GM21529 (cell line): Measurements from ENCODE around the gene TMEM117.

ENCODE experiments used
- ATAC-seq: cut with Tn5 transposase; IDR thresholded peaks from one replicate; pipeline ENCODE4 v1.9.1; 2021; ENCODE audit not compliant: unreplicated experiment

The TMEM117 gene

GRCh38 chr12:43951286-43951685, 115.4 kb downstream of the TMEM117 start:
- ATAC-seq, result no peak

- peak; percentile 99 for ATAC-seq
These were observed 122.0 kb downstream of the TMEM117 start for GRCh38 chr12:43957732-43958372.

- ATAC-seq, result no peak
These were observed 128.2 kb downstream of the TMEM117 start for GRCh38 chr12:43964033-43964432.

GRCh38 chr12:43964961-43965360, 129.1 kb downstream of the TMEM117 start:
- no peak for ATAC-seq

- ATAC-seq, result no peak
These were observed 130.0 kb downstream of the TMEM117 start for GRCh38 chr12:43965899-43966298.

GRCh38 chr12:43968736-43969135, 132.9 kb downstream of the TMEM117 start:
- no peak for ATAC-seq

- no peak for ATAC-seq
These were observed 134.0 kb downstream of the TMEM117 start for GRCh38 chr12:43969882-43970281.

GRCh38 chr12:43973385-43973784, 137.5 kb downstream of the TMEM117 start:
- no peak for ATAC-seq

GRCh38 chr12:43973993-43974392, 138.1 kb downstream of the TMEM117 start:
- ATAC-seq, result no peak

GRCh38 chr12:43976027-43976426, 140.1 kb downstream of the TMEM117 start:
- no peak for ATAC-seq

GRCh38 chr12:43978556-43978955, 142.7 kb downstream of the TMEM117 start:
- ATAC-seq, result no peak

- no peak for ATAC-seq
These were observed 143.6 kb downstream of the TMEM117 start for GRCh38 chr12:43979450-43979849.

GRCh38 chr12:43980627-43981191, 144.8 kb downstream of the TMEM117 start:
- no peak for ATAC-seq

- no peak for ATAC-seq
These were observed 145.8 kb downstream of the TMEM117 start for GRCh38 chr12:43981726-43982125.

- ATAC-seq, result no peak
These were observed 146.7 kb downstream of the TMEM117 start for GRCh38 chr12:43982544-43982943.

GRCh38 chr12:43988838-43989560, 153.1 kb downstream of the TMEM117 start:
- peak; percentile 99 for ATAC-seq

GRCh38 chr12:43992856-43993255, 157.0 kb downstream of the TMEM117 start:
- ATAC-seq, result no peak

GRCh38 chr12:44000309-44000952, 164.6 kb downstream of the TMEM117 start:
- ATAC-seq, result peak; percentile 99

GRCh38 chr12:44002607-44003006, 166.7 kb downstream of the TMEM117 start:
- no peak for ATAC-seq

GRCh38 chr12:44003721-44004120, 167.8 kb downstream of the TMEM117 start:
- ATAC-seq, result no peak

- ATAC-seq, result peak; percentile 86
These were observed 179.6 kb downstream of the TMEM117 start for GRCh38 chr12:44015333-44015941.
